ENCODE results near the gene EME1. TPM values are rescaled to one million over a fixed set of nuclear protein-coding genes. Genes with fewer than 3 reads are reported as not detected.

EME1 gene
- total and polyA plus RNA-seq, 2 of the 13 experiments (the other 11 are each of a cell fraction or from before 2014, with no cell fraction given) = 20.7 to 24.6 TPM

GRCh38 chr17:50426814-50427787, 54.1 kb downstream of the EME1 start (continued):
- TF ChIP-seq SETDB1 (CRISPR knock-in tag; IDR thresholded peaks at IDR 0.05; ENCODE audit: borderline replicate concordance) (no peak), PBX2 (CRISPR knock-in tag; IDR thresholded peaks at IDR 0.05) (no peak), ZNF576 (CRISPR knock-in tag; IDR thresholded peaks at IDR 0.05) (no peak), ZBTB10 (CRISPR knock-in tag; IDR thresholded peaks at IDR 0.05; ENCODE audit: borderline replicate concordance) (no peak), ZBTB21 (CRISPR knock-in tag; IDR thresholded peaks at IDR 0.05) (no peak), ZNF614 (CRISPR knock-in tag; IDR thresholded peaks at IDR 0.05; ENCODE audit: borderline replicate concordance) (no peak; the same call in none of the 2 replicates), JDP2 (CRISPR knock-in tag; IDR thresholded peaks at IDR 0.05; ENCODE audit: borderline replicate concordance) (no peak), ZSCAN5A (CRISPR knock-in tag; IDR thresholded peaks at IDR 0.05; ENCODE audit: borderline replicate concordance) (peak; percentile 87; the same call in 1 of the 2 replicates), ZBTB40 (IDR thresholded peaks at IDR 0.05) (no peak), ZBTB40 (CRISPR knock-in tag; IDR thresholded peaks at IDR 0.05) (0 out of 2 replicates have a peak, but pooled peaks have one; percentile 33), ZNF644 (CRISPR knock-in tag; IDR thresholded peaks at IDR 0.05; ENCODE audit: low read depth) (no peak)
